HG02885 (cell line): ENCODE measurements around the gene ALDH8A1.
"Not testable (repeated sequence)": the region's sequence is repeated elsewhere in the genome, so short reads cannot be mapped to it uniquely, and the experiment has no call there.

Source experiments
- ATAC-seq: cut with Tn5 transposase; IDR thresholded peaks from one replicate; pipeline ENCODE4 v1.9.1; 2021; ENCODE audit warnings: mild to moderate bottlenecking; ENCODE audit not compliant: unreplicated experiment, poor library complexity

The ALDH8A1 gene

GRCh38 chr6:134918418-134918961 lies 31.4 kb downstream of the ALDH8A1 start:
- ATAC-seq: no peak

- no peak for ATAC-seq
Observed at GRCh38 chr6:134911547-134911946, 38.4 kb downstream of the ALDH8A1 start.

- ATAC-seq: no peak
Observed at GRCh38 chr6:134910593-134910935, 39.3 kb downstream of the ALDH8A1 start.

GRCh38 chr6:134909701-134910592 lies 40.0 kb downstream of the ALDH8A1 start:
- ATAC-seq: no peak

- no peak for ATAC-seq
Observed at GRCh38 chr6:134908906-134909516, 40.9 kb downstream of the ALDH8A1 start.

- ATAC-seq: not testable (repeated sequence)
Observed at GRCh38 chr6:134904731-134905130, 45.2 kb downstream of the ALDH8A1 start.

GRCh38 chr6:134903448-134903847 lies 46.5 kb downstream of the ALDH8A1 start:
- no peak for ATAC-seq

GRCh38 chr6:134902936-134903335 lies 47.0 kb downstream of the ALDH8A1 start:
- no peak for ATAC-seq

GRCh38 chr6:134902074-134902861 lies 47.6 kb downstream of the ALDH8A1 start:
- no peak for ATAC-seq

- ATAC-seq: no peak
Observed at GRCh38 chr6:134898575-134898974, 51.3 kb downstream of the ALDH8A1 start.

GRCh38 chr6:134898166-134898565 lies 51.7 kb downstream of the ALDH8A1 start:
- not testable (repeated sequence) for ATAC-seq

- ATAC-seq: no peak
Observed at GRCh38 chr6:134896910-134897309, 53.0 kb downstream of the ALDH8A1 start.

- ATAC-seq: no peak
Observed at GRCh38 chr6:134894800-134895199, 55.1 kb downstream of the ALDH8A1 start.

- no peak for ATAC-seq
Observed at GRCh38 chr6:134892362-134892761, 57.5 kb downstream of the ALDH8A1 start.

- ATAC-seq: no peak
Observed at GRCh38 chr6:134891633-134892032, 58.3 kb downstream of the ALDH8A1 start.

- ATAC-seq: no peak
Observed at GRCh38 chr6:134888316-134888715, 61.6 kb downstream of the ALDH8A1 start.

- no peak for ATAC-seq
Observed at GRCh38 chr6:134884752-134885151, 65.1 kb downstream of the ALDH8A1 start.

- ATAC-seq: no peak
Observed at GRCh38 chr6:134883314-134883713, 66.6 kb downstream of the ALDH8A1 start.

GRCh38 chr6:134882426-134883038 lies 67.4 kb downstream of the ALDH8A1 start:
- ATAC-seq: peak; percentile 57

- ATAC-seq: no peak
Observed at GRCh38 chr6:134880487-134881190, 69.3 kb downstream of the ALDH8A1 start.
